Heart right ventricle (tissue), 16 donors: ENCODE results near the gene OR4X1. TPM values are rescaled to one million over a fixed set of nuclear protein-coding genes. Genes with fewer than 3 reads are reported as not detected.
A peak's percentile ranks its signal among the peaks of the same experiment; 100 is the strongest.
"Not testable (repeated sequence)": the region's sequence is repeated elsewhere in the genome, so short reads cannot be mapped to it uniquely, and the experiment has no call there.

Source experiments
- ATAC-seq, 8 donors: fragments of 200-7000 bp; cut with Tn5 transposase; one replicate each; pipeline ENCODE4 v1.9.1; 2020; ENCODE audit warnings: mild to moderate bottlenecking in 8 of 8, moderate library complexity in 8 of 8, moderate number of reproducible peaks in 1 of 8
- DNase-seq, 2 donors: peaks; one replicate each; pipeline ENCODE4 v3.0.0-alpha.2; 2020
- H3K27ac ChIP-seq, 10 donors: fragments of 200-600 bp; sonication (generic) in 2 of 10; one replicate each; pipeline versions ENCODE4 v1.5.0 to v1.8.0; 2020 to 2022; ENCODE audit warnings: mild to moderate bottlenecking in 3 of 10
- H3K27me3 ChIP-seq, 7 donors: fragments of 200-600 bp; one replicate each; pipeline ENCODE4 v1.8.0; 2021 to 2022; ENCODE audit warnings: mild to moderate bottlenecking in 2 of 7
- H3K36me3 ChIP-seq, 9 donors: fragments of 200-600 bp; sonication (generic) in 1 of 9; one replicate each; pipeline versions ENCODE4 v1.5.0 to v1.8.0; 2020 to 2022; ENCODE audit warnings: mild to moderate bottlenecking in 2 of 9
- H3K4me1 ChIP-seq, 9 donors: fragments of 200-600 bp; sonication (generic) in 1 of 9; one replicate each; pipeline versions ENCODE4 v1.5.0 to v1.8.0; 2020 to 2022; ENCODE audit warnings: mild to moderate bottlenecking in 4 of 9
- H3K4me3 ChIP-seq, 10 donors: fragments of 200-600 bp; sonication (generic) in 2 of 10; one replicate each; pipeline versions ENCODE4 v1.5.0 to v1.8.0; 2020 to 2022; ENCODE audit warnings: mild to moderate bottlenecking in 7 of 10, moderate library complexity in 2 of 10
- H3K9me3 ChIP-seq, 11 donors: fragments of 200-600 bp in 10 of 11; sonication (generic) in 2 of 11; one replicate each; pipeline versions ENCODE4 v1.5.0 to v1.8.0; 2013 to 2022; ENCODE audit warnings: mild to moderate bottlenecking in 2 of 11, control low read depth in 1 of 11, moderate library complexity in 1 of 11
- CTCF ChIP-seq, 9 donors: fragments of 200-600 bp; sonication (generic) in 2 of 9; IDR thresholded peaks; one replicate each; pipeline versions ENCODE4 v1.5.0 to v1.8.0; 2021 to 2022; ENCODE audit warnings: antibody characterized with exemption in 9 of 9, mild to moderate bottlenecking in 5 of 9, moderate library complexity in 1 of 9
- WGBS, 2 donors: extraction: QIAGEN DNeasy Blood & Tissue Kit; methylation state at CpG; one replicate each; pipeline ENCODE4 v1.1.7; 2013; ENCODE audit warnings: inconsistent platforms in 1 of 2; 5-methylcytosine and 5-hydroxymethylcytosine counted together
- intact Hi-C, 10 donors: fragments of 100-400 bp; cut with DNase I; formaldehyde crosslinking; loops; one replicate each; pipeline versions ENCODE4 v1.11.1 to v1.14.2; 2022
- polyA plus RNA-seq, 2 donors: library from polyadenylated mRNA; stranded (reverse); fragments of 200-250 nt; gene quantifications; one replicate each; pipeline ENCODE4 v1.2.3, GENCODE V29; 2013
- total RNA-seq, 10 donors: library from RNA; stranded (reverse); fragmentation: NEBNext Ultra II Directional in 3 of 10; extraction: Animal tissue kit (Norgen Biotek cat#: 25700) in 3 of 10; gene quantifications; one replicate each; pipeline versions ENCODE4 v1.2.1 to v1.2.4, GENCODE V29; 2021 to 2023
- donor health status: Arrhythmogenic right ventricular cardiomyopathy.
- donor health status: ischemic (EF 13 %, LVEDD 7.1; RV severe dilation, severe dysfunction).
- donor health status: healthy with polysubstance abuse.
- donor health status: DM: no; HTN: yes; CAD: no.
- donor health status: DM: no; HTN: no; CAD: no.
- donor health status: ischemic (EF 25% LVEDD 6.9; RV normal size, moderate dysfunction).
- donor health status: ischemic (EF 25% LVEDD 5.7; RV mildly dilated, moderate dysfunction).
- donor health status: healthy.
- donor health status: DM: yes; HTN: yes; CAD: no.
- donor health status: Ischemic cardiomyopathy.
- donor health status: ischemic (EF 35%, LVEDD 5.7; RV mildly dilated, moderate dysfunction).
- donor health status: nonischemic (EF 11% LVEDD 7.7; RV severe dilation, severe dysfunction).
- donor health status: DM: yes; HTN: yes; CAD: no.
- donor health status: PGD.
- donor health status: ischemic (EF 29% LVEDD 5.4; RV normal size, mild dysfunction).
- donor health status: nonischemic (EF 23%, LVEDD 6.1; RV moderate dilation, normal function).

OR4X1 gene
- total and polyA plus RNA-seq, 12 donors = not detected

GRCh38 chr11:48270621-48271020 lies 7.0 kb downstream of the OR4X1 start:
- no peak for TF ChIP-seq CTCF (IDR thresholded peaks at IDR 0.05)
- no peak overlapping the region for H3K4me3 ChIP-seq
- intact Hi-C loops = no loop called here
- no peak overlapping the region for H3K27ac ChIP-seq
- no peaks in the 10 kb centered on the region for H3K27me3 ChIP-seq
- ATAC-seq (no peak), DNase-seq (no peak)
- no peaks in the 10 kb centered on the region for H3K4me1 ChIP-seq
- no peaks in the 10 kb centered on the region for H3K9me3 ChIP-seq
- WGBS, 2 donors = 56 to 62% methylated on average over 3 of the region's 3 CpGs
- H3K36me3 ChIP-seq = no peaks in the 10 kb centered on the region

DNA sequence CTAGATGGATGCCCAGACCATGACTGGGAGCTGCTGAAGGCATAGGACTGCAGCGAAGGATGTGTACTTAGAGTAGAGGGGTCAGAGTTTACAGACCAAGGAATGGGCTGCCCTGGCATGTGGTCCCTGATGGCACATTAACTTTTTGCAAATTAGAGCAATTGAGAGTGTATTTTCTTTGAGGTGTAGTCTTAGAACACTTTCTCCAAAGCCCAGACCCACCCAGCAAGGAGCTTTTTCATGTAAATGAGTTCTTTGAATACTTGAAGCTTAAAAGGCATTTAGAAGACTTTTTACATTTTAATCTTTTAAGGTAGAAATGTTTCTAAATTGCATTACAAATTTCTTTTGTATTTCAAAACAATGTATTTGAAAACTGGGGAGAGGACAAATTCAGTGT lies 8.9 kb downstream of the OR4X1 start:
- intact Hi-C loops = no loop called here
- no peak for TF ChIP-seq CTCF (IDR thresholded peaks at IDR 0.05)
- Histone ChIP-seq H3K27me3 (no peaks in the 10 kb centered on the region), H3K4me3 (no peak overlapping the region), H3K9me3 (no peaks in the 10 kb centered on the region), H3K4me1 (no peaks in the 10 kb centered on the region), H3K36me3 (no peaks in the 10 kb centered on the region), H3K27ac (no peak overlapping the region)
- DNase-seq (no peak), ATAC-seq (no peak)
- 22 to 35% methylated on average over 1 of the region's 1 CpG for WGBS, 2 donors

GRCh38 chr11:48305923-48306322 lies 42.3 kb downstream of the OR4X1 start, which contains the start of gene OR4S1:
Gene OR4S1 (plus strand): TSS chr11:48306223. CDS start chr11:48306223, 0 bp downstream.
- Histone ChIP-seq H3K36me3 (no peaks in the 10 kb centered on the region), H3K27me3 (no peaks in the 10 kb centered on the region), H3K4me3 (no peak within 1 kb of the TSS), H3K9me3 (peaks cover 0 to 7% (median 0%) of the 10 kb centered on the region in 11 donors), H3K27ac (no peak within 1 kb of the TSS), H3K4me1 (no peaks in the 10 kb centered on the region)
- ATAC-seq (no peak), DNase-seq (no peak)
- 59 to 71% methylated on average over 1 of the region's 1 CpG for WGBS, 2 donors
- intact Hi-C loops = loop anchor here in 4 of 10 donors (5.0 to 10.0 kb wide), 3 partner anchors 131 to 859 kb away; no protein-coding TSS in a partner anchor
- no peak for TF ChIP-seq CTCF (IDR thresholded peaks at IDR 0.05)

DNA sequence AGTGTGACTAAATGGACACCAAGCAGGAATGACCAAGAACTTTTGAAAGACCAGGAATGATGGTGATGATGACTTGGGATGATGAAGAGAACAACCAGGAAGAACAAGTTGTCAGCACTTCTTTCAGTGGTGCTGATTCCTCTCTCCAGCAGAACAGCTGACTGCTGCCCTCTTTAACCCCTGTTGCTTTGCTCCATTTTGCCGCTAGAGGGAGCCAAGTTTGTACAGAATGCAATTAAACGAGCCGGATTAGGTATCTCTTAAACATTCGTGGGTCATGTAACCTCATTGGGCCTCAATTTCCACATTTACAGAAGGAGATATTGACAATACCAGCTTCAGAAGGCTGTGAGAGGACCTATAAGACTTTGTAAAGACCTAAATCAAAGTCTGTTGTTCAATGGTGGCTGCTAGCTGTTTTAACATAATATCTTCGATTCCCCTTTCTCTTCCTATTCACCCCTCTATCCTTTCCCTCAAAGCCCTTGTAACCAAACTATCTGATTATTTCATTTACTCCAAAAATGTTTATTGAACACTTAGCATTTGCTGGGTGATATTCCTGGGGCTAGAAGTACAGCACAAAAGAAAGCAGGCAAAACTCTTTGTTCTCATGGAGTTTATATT lies 44.2 kb downstream of the OR4X1 start:
- 19 to 21% methylated on average over 5 of the region's 5 CpGs for WGBS, 2 donors
- no peaks in the 10 kb centered on the region for H3K27me3 ChIP-seq
- peak; percentile 54 to 88 (median 79) for TF ChIP-seq CTCF (IDR thresholded peaks at IDR 0.05)
- ATAC-seq = peak in 5 of 8 donors; percentile 29 to 73 (median 60)
- H3K4me1 ChIP-seq = no peaks in the 10 kb centered on the region
- H3K9me3 ChIP-seq = peaks cover 0 to 14% (median 0%) of the 10 kb centered on the region in 11 donors
- H3K36me3 ChIP-seq = no peaks in the 10 kb centered on the region
- H3K4me3 ChIP-seq = no peak overlapping the region
- H3K27ac ChIP-seq = no peak overlapping the region
- peak; percentile 15 to 56 for DNase-seq
- intact Hi-C loops = loop anchor here in 4 of 10 donors (5.0 to 10.0 kb wide), 3 partner anchors 133 to 857 kb away; no protein-coding TSS in a partner anchor

- H3K27me3 ChIP-seq, H3K36me3 ChIP-seq, H3K27ac ChIP-seq, H3K4me3 ChIP-seq, H3K4me1 ChIP-seq, ATAC-seq, DNase-seq, intact Hi-C loops: not testable (repeated sequence)
- WGBS, 2 donors = 59 to 69% methylated on average over 2 of the region's 2 CpGs
- H3K9me3 ChIP-seq = peaks cover 0 to 25% (median 0%) of the 10 kb centered on the region in 11 donors
Observed at GRCh38 chr11:48313590-48313989, 49.9 kb downstream of the OR4X1 start.
